ENCODE measurements around the gene SLC38A3.

- TF ChIP-seq RFX5 (IDR thresholded peaks at IDR 0.05; ENCODE audit: borderline replicate concordance, low read depth, low read length) = peak; percentile 36; the same call in 1 of the 2 replicates
- no peak for TF ChIP-seq SIX5 (IDR thresholded peaks at IDR 0.05; ENCODE audit: low read depth, low read length)
- no peak for TF ChIP-seq EP300 (IDR thresholded peaks at IDR 0.05; ENCODE audit: borderline replicate concordance in 1 of 2, low read depth in 2 of 2, low read length in 2 of 2)
- TF ChIP-seq TBP (IDR thresholded peaks at IDR 0.05; ENCODE audit: low read depth, low read length) = peak; percentile 86
- no peak; the same call in 1 of the 2 replicates for TF ChIP-seq POLR2AphosphoS5 (IDR thresholded peaks at IDR 0.05; ENCODE audit: low read depth, low read length)
- no peak for TF ChIP-seq EZH2 (IDR thresholded peaks at IDR 0.05; ENCODE audit: low read depth, low read length, severe bottlenecking)
- no peak for TF ChIP-seq YY1 (IDR thresholded peaks at IDR 0.05; ENCODE audit: low read depth, low read length)
- TF ChIP-seq RAD21 (IDR thresholded peaks at IDR 0.05 in 1 of 2, conservative IDR thresholded peaks at IDR 0.05 in 1 of 2; ENCODE audit: low read depth in 2 of 2, low read length in 2 of 2) = no peak
- TF ChIP-seq, protein P1, sequence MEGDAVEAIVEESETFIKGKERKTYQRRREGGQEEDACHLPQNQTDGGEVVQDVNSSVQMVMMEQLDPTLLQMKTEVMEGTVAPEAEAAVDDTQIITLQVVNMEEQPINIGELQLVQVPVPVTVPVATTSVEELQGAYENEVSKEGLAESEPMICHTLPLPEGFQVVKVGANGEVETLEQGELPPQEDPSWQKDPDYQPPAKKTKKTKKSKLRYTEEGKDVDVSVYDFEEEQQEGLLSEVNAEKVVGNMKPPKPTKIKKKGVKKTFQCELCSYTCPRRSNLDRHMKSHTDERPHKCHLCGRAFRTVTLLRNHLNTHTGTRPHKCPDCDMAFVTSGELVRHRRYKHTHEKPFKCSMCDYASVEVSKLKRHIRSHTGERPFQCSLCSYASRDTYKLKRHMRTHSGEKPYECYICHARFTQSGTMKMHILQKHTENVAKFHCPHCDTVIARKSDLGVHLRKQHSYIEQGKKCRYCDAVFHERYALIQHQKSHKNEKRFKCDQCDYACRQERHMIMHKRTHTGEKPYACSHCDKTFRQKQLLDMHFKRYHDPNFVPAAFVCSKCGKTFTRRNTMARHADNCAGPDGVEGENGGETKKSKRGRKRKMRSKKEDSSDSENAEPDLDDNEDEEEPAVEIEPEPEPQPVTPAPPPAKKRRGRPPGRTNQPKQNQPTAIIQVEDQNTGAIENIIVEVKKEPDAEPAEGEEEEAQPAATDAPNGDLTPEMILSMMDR (IDR thresholded peaks at IDR 0.05; ENCODE audit: control extremely low read depth in 1 of 3, insufficient read depth in 1 of 3, low read depth in 1 of 3, low read length in 3 of 3) = no peak
- TF ChIP-seq ATF2 (IDR thresholded peaks at IDR 0.05; ENCODE audit: low read length) = no peak
- TF ChIP-seq POLR2A (IDR thresholded peaks at IDR 0.05; ENCODE audit: control extremely low read depth in 1 of 2, low read depth in 2 of 2, low read length in 2 of 2) = peak in 1 of 2 experiments; percentile 77; a peak in 2 of 3 replicates
These were observed 30.8 kb downstream of the SLC38A3 start, which contains the start of gene GNAI2 for GRCh38 chr3:50235716-50236483.

All from H1 (cell line).